ENCODE data around the gene GRIN2D. TPM values are rescaled to one million over a fixed set of nuclear protein-coding genes. Genes with fewer than 3 reads are reported as not detected.

GRIN2D gene
- total RNA-seq, 4 donors from 2014 or later, result 0.08 to 0.62 (median 0.47) TPM; not detected in 1

GRCh38 chr19:48441360-48442050 lies 48.0 kb downstream of the GRIN2D start:
- WGBS, 2 donors (ENCODE audit: low coverage in 1 of 2), result 96 to 100% methylated on average over 1 to 5 of the region's 20 CpGs
- peaks cover 78% of the 10 kb centered on the region for H3K27me3 ChIP-seq

GRCh38 chr19:48442116-48443035 lies 48.9 kb downstream of the GRIN2D start:
- no peak for ATAC-seq
- peaks cover 0 to 6% of the 10 kb centered on the region in 2 donors for H3K36me3 ChIP-seq
- no peak overlapping the region for H3K27ac ChIP-seq
- 93% methylated on average over 6 of the region's 94 CpGs; no CpG with 5 or more reads in 1 of the 2 donors for WGBS, 2 donors (ENCODE audit: low coverage in 1 of 2)
- TF ChIP-seq POLR2A (IDR thresholded peaks at IDR 0.05), result no peak
- no peak for TF ChIP-seq CTCF (IDR thresholded peaks at IDR 0.05)
- no peak for TF ChIP-seq POLR2AphosphoS5 (IDR thresholded peaks at IDR 0.05)
- TF ChIP-seq EP300 (IDR thresholded peaks at IDR 0.05), result no peak
- H3K4me1 ChIP-seq, result peaks cover 0 to 39% (median 19%) of the 10 kb centered on the region in 3 donors
- no peaks in the 10 kb centered on the region for H3K9me3 ChIP-seq
- peak overlapping the region in 1 of 2 donors; percentile 2 for H3K4me3 ChIP-seq
- H3K27me3 ChIP-seq, result peaks cover 70% of the 10 kb centered on the region

More at GRCh38 chr19:48441360-48442050, 48.0 kb downstream of the GRIN2D start:
- ATAC-seq, result no peak
- Histone ChIP-seq H3K27ac (no peak overlapping the region), H3K36me3 (no peaks in the 10 kb centered on the region), H3K4me1 (peaks cover 0 to 30% (median 18%) of the 10 kb centered on the region in 3 donors), H3K9me3 (no peaks in the 10 kb centered on the region), H3K4me3 (no peak overlapping the region)
- TF ChIP-seq POLR2AphosphoS5 (IDR thresholded peaks at IDR 0.05) (no peak), POLR2A (IDR thresholded peaks at IDR 0.05) (no peak), EP300 (IDR thresholded peaks at IDR 0.05) (no peak), CTCF (IDR thresholded peaks at IDR 0.05) (no peak)

GRCh38 chr19:48443256-48443655 lies 49.8 kb downstream of the GRIN2D start:
- Histone ChIP-seq H3K4me3 (peak overlapping the region in 1 of 2 donors; percentile 72), H3K4me1 (peaks cover 0 to 41% (median 19%) of the 10 kb centered on the region in 3 donors), H3K36me3 (peaks cover 0 to 14% of the 10 kb centered on the region in 2 donors), H3K9me3 (no peaks in the 10 kb centered on the region), H3K27me3 (peaks cover 63% of the 10 kb centered on the region), H3K27ac (no peak overlapping the region)
- no CpG with 5 or more reads among the region's 60 CpGs for WGBS, 2 donors (ENCODE audit: low coverage in 1 of 2)
- no peak for TF ChIP-seq POLR2AphosphoS5 (IDR thresholded peaks at IDR 0.05)
- no peak for TF ChIP-seq EP300 (IDR thresholded peaks at IDR 0.05)
- no peak for TF ChIP-seq CTCF (IDR thresholded peaks at IDR 0.05)
- no peak for TF ChIP-seq POLR2A (IDR thresholded peaks at IDR 0.05)
- ATAC-seq, result no peak

Other genes with a start within 250 kb of the GRIN2D start
- 10 to 100 TPM in 1 of 4 donors, 1 to 10 TPM in 3; 2.7 to 12.6 (median 7.1) TPM for gene LIG1, start 223.3 kb upstream of the GRIN2D start, total RNA-seq
- 1 to 10 TPM; 3.2 to 8.3 (median 5.7) TPM for gene ZSWIM9, start 223.0 kb upstream of the GRIN2D start, total RNA-seq
- gene CARD8, start 137.8 kb upstream of the GRIN2D start, total RNA-seq, result 10 to 100 TPM; 18.7 to 30.4 (median 22.4) TPM
- under 1 TPM in 2 of 4 donors, not detected in 2; 0.27 to 0.64 TPM for gene ZNF114, start 123.6 kb upstream of the GRIN2D start, total RNA-seq
- 10 to 100 TPM; 36.3 to 74.2 (median 56.5) TPM for gene EMP3, start 68.1 kb upstream of the GRIN2D start, total RNA-seq
- 10 to 100 TPM in 1 of 4 donors, 1 to 10 TPM in 3; 2.8 to 13.1 (median 6.6) TPM for gene TMEM143, start 29.7 kb upstream of the GRIN2D start, total RNA-seq
- gene SYNGR4, start 29.3 kb upstream of the GRIN2D start, total RNA-seq, result not detected
- gene KDELR1, start 2.1 kb upstream of the GRIN2D start, total RNA-seq, result 10 to 100 TPM; 60.4 to 87.9 (median 70.8) TPM
- 10 to 100 TPM; 28.9 to 33.1 (median 32.7) TPM for gene GRWD1, start 52.3 kb downstream of the GRIN2D start, total RNA-seq
- gene KCNJ14, start 61.9 kb downstream of the GRIN2D start, total RNA-seq, result under 1 TPM in 3 of 4 donors, not detected in 1; 0.16 to 0.42 (median 0.27) TPM
- gene CYTH2, start 75.7 kb downstream of the GRIN2D start, total RNA-seq, result 10 to 100 TPM; 28.6 to 56.7 (median 47.0) TPM
- 1 to 10 TPM in 1 of 4 donors, under 1 TPM in 3; 0.13 to 1.2 (median 0.30) TPM for gene LMTK3, start 118.2 kb downstream of the GRIN2D start, total RNA-seq
- 1 to 10 TPM in 2 of 4 donors, under 1 TPM in 1, not detected in 1; 0.93 to 3.9 (median 1.0) TPM for gene SULT2B1, start 158.5 kb downstream of the GRIN2D start, total RNA-seq
- not detected for gene SPACA4, start 213.1 kb downstream of the GRIN2D start, total RNA-seq
- gene FAM83E, start 221.4 kb downstream of the GRIN2D start, total RNA-seq, result 1 to 10 TPM in 1 of 4 donors, not detected in 3; 1.5 TPM
- gene RPL18, start 225.5 kb downstream of the GRIN2D start, total RNA-seq, result 1,000 to 10,000 TPM; 1,261 to 2,300 (median 1,588) TPM
- 10 to 100 TPM in 3 of 4 donors, 1 to 10 TPM in 1; 7.2 to 17.9 (median 13.7) TPM for gene SPHK2, start 225.8 kb downstream of the GRIN2D start, total RNA-seq
- 10 to 100 TPM in 2 of 4 donors, 1 to 10 TPM in 2; 2.9 to 16.8 (median 8.9) TPM for gene DBP, start 243.7 kb downstream of the GRIN2D start, total RNA-seq

All from gastroesophageal sphincter (tissue), 4 donors.